Activated T-helper 2 cell treated with anti-CD3 and anti-CD28 coated beads, Interferon-gamma antibody, Interleukin-2, Interleukin-4, amounts not matched to agents 10 μg/mL and 5 μg/mL and 100 μg/mL, durations not matched to agents 14 hours and 24 hours and 36 hours (primary cell): Measurements from ENCODE around the gene ZNF24. TPM values are rescaled to one million over a fixed set of nuclear protein-coding genes. Genes with fewer than 3 reads are reported as not detected.

ENCODE experiments used
- total RNA-seq: library from RNA; stranded (reverse); gene quantifications from 2 replicates; pipeline ENCODE4 v1.2.3, GENCODE V29; 2022

The ZNF24 gene
- total RNA-seq, 1 donor from 2014 or later = 51.5 TPM

Other genes with a start within 250 kb of the ZNF24 start
- gene ZNF397, start 103.4 kb downstream of the ZNF24 start, total RNA-seq = 14.6 and 18.4 TPM in 2 replicates
- 15.5 and 19.9 TPM in 2 replicates for gene ZSCAN30, start 54.2 kb downstream of the ZNF24 start, total RNA-seq
- gene ZNF396, start 32.9 kb upstream of the ZNF24 start, total RNA-seq = 0.25 and 0.32 TPM in 2 replicates
- gene INO80C, start 153.5 kb upstream of the ZNF24 start, total RNA-seq = 34.9 and 35.9 TPM in 2 replicates
- 39.3 and 39.8 TPM in 2 replicates for gene GALNT1, start 237.3 kb upstream of the ZNF24 start, total RNA-seq